Osteoblast (primary cell): Measurements from ENCODE around the gene DCC. TPM values are rescaled to one million over a fixed set of nuclear protein-coding genes. Genes with fewer than 3 reads are reported as not detected.

Source experiments
- DNase-seq: peaks from one replicate; pipeline ENCODE4 v3.0.0; 2011; ENCODE audit warnings: low spot score, mixed read lengths; ENCODE audit not compliant: insufficient read length; ENCODE audit errors: missing footprints
- H2AFZ ChIP-seq: 2 replicates; pipeline ENCODE4 v1.6.0; 2011; ENCODE audit warnings: mild to moderate bottlenecking, low read length
- H3K27ac ChIP-seq: 2 replicates; pipeline ENCODE4 v1.5.1; 2011; ENCODE audit warnings: mild to moderate bottlenecking, low read depth, low read length, moderate library complexity
- H3K27me3 ChIP-seq: 2 replicates; pipeline ENCODE4 v1.6.0; 2012; ENCODE audit warnings: mild to moderate bottlenecking, control low read depth, inconsistent platforms, low read length, moderate library complexity; ENCODE audit not compliant: insufficient read depth
- H3K36me3 ChIP-seq: 2 replicates; pipeline ENCODE4 v1.5.1; 2011; ENCODE audit warnings: mild to moderate bottlenecking, low read length, control low read depth, moderate library complexity; ENCODE audit not compliant: insufficient read depth
- H3K4me1 ChIP-seq: 2 replicates; pipeline ENCODE4 v1.5.1; 2011; ENCODE audit warnings: mild to moderate bottlenecking, low read length, control low read depth, moderate library complexity; ENCODE audit not compliant: insufficient read depth
- H3K4me2 ChIP-seq: 2 replicates; pipeline ENCODE4 v1.6.0; 2011; ENCODE audit warnings: mild to moderate bottlenecking, low read length; ENCODE audit not compliant: insufficient read depth
- H3K4me3 ChIP-seq: fragments of 200-600 bp; sonication (generic); 3 replicates; pipeline ENCODE4 v1.5.1; 2012; ENCODE audit warnings: mild to moderate bottlenecking, low read length, inconsistent platforms; ENCODE audit not compliant: insufficient read depth
- H3K79me2 ChIP-seq: 2 replicates; pipeline ENCODE4 v1.6.0; 2012; ENCODE audit warnings: mild to moderate bottlenecking, low read length, control low read depth, inconsistent platforms; ENCODE audit not compliant: insufficient read depth
- H3K9me3 ChIP-seq: 2 replicates; pipeline ENCODE4 v1.5.1; 2011; ENCODE audit warnings: low read depth, low read length, control low read depth
- H4K20me1 ChIP-seq: 2 replicates; pipeline ENCODE4 v1.6.0; 2012; ENCODE audit warnings: mild to moderate bottlenecking, low read length, control low read depth; ENCODE audit not compliant: insufficient read depth
- CTCF ChIP-seq: IDR thresholded peaks from 2 replicates; pipeline ENCODE4 v1.5.1; 2011; ENCODE audit warnings: mild to moderate bottlenecking, low read depth, low read length, moderate library complexity; ENCODE audit errors: extremely low read depth
- total RNA-seq: library from RNA; depleted of rRNA; stranded (reverse); fragments of >200 nt; gene quantifications from 2 replicates; pipeline ENCODE4 v1.2.3, GENCODE V29; 2012

The DCC gene
- total RNA-seq, 1 donor: not detected

GRCh38 chr18:53234610-53235009 lies 894.6 kb downstream of the DCC start:
- H3K4me3 ChIP-seq: no peak overlapping the region
- H3K27me3 ChIP-seq: no peaks in the 10 kb centered on the region
- no peaks in the 10 kb centered on the region for H3K9me3 ChIP-seq
- H4K20me1 ChIP-seq: no peaks in the 10 kb centered on the region
- H3K4me2 ChIP-seq: no peak overlapping the region
- no peaks in the 10 kb centered on the region for H3K79me2 ChIP-seq
- no peak overlapping the region for H2AFZ ChIP-seq
- H3K4me1 ChIP-seq: no peaks in the 10 kb centered on the region
- TF ChIP-seq CTCF: no peak
- no peak for DNase-seq
- no peak overlapping the region for H3K27ac ChIP-seq
- no peaks in the 10 kb centered on the region for H3K36me3 ChIP-seq

GRCh38 chr18:53241161-53241560 lies 901.2 kb downstream of the DCC start:
- Histone ChIP-seq H3K79me2 (no peaks in the 10 kb centered on the region), H3K27ac (no peak overlapping the region), H3K36me3 (no peaks in the 10 kb centered on the region)

DNA sequence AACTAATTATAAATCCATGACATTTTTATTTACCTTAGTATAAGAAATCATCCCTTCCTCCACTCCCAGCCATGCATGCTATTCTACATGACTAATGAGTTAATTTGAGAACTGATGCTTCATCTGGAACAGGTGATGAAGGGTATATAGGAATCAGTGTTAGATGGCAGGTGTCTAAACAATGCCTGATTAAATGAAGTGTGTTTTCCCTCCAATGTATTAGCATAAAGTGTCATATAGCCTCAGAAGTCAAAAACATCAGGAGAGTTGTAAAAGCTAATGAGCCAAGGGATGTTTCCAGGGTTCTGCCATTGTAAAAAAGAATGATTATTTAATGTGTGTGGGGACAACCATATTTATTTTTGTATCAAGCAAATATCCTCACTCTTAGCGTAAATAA lies 913.8 kb downstream of the DCC start:
- Histone ChIP-seq H3K27ac (no peak overlapping the region), H3K4me2 (no peak overlapping the region), H3K9me3 (peaks cover 5% of the 10 kb centered on the region), H4K20me1 (no peaks in the 10 kb centered on the region), H3K79me2 (no peaks in the 10 kb centered on the region), H3K36me3 (no peaks in the 10 kb centered on the region), H3K4me1 (no peaks in the 10 kb centered on the region), H3K4me3 (no peak overlapping the region), H3K27me3 (no peaks in the 10 kb centered on the region), H2AFZ (no peak overlapping the region)
- no peak for TF ChIP-seq CTCF
- DNase-seq: no peak

More at GRCh38 chr18:53241161-53241560, 901.2 kb downstream of the DCC start:
- no peak overlapping the region for H2AFZ ChIP-seq
- no peaks in the 10 kb centered on the region for H4K20me1 ChIP-seq
- no peak overlapping the region for H3K4me3 ChIP-seq
- no peaks in the 10 kb centered on the region for H3K27me3 ChIP-seq
- peaks cover 3% of the 10 kb centered on the region for H3K9me3 ChIP-seq
- no peak for TF ChIP-seq CTCF
- DNase-seq: no peak
- H3K4me1 ChIP-seq: no peaks in the 10 kb centered on the region
- no peak overlapping the region for H3K4me2 ChIP-seq

GRCh38 chr18:53254265-53254664 lies 914.3 kb downstream of the DCC start:
- Histone ChIP-seq H3K4me1 (no peaks in the 10 kb centered on the region), H3K36me3 (no peaks in the 10 kb centered on the region), H3K27me3 (no peaks in the 10 kb centered on the region), H3K4me3 (no peak overlapping the region), H3K4me2 (no peak overlapping the region), H3K9me3 (peaks cover 5% of the 10 kb centered on the region), H3K27ac (no peak overlapping the region), H2AFZ (no peak overlapping the region), H3K79me2 (no peaks in the 10 kb centered on the region), H4K20me1 (no peaks in the 10 kb centered on the region)
- DNase-seq: no peak
- no peak for TF ChIP-seq CTCF
